ENCODE measurements around the gene MRTFA. TPM values are rescaled to one million over a fixed set of nuclear protein-coding genes. Genes with fewer than 3 reads are reported as not detected.

MRTFA gene
- total and polyA plus RNA-seq, 12 donors: 12.3 to 141 (median 41.6) TPM

DNA sequence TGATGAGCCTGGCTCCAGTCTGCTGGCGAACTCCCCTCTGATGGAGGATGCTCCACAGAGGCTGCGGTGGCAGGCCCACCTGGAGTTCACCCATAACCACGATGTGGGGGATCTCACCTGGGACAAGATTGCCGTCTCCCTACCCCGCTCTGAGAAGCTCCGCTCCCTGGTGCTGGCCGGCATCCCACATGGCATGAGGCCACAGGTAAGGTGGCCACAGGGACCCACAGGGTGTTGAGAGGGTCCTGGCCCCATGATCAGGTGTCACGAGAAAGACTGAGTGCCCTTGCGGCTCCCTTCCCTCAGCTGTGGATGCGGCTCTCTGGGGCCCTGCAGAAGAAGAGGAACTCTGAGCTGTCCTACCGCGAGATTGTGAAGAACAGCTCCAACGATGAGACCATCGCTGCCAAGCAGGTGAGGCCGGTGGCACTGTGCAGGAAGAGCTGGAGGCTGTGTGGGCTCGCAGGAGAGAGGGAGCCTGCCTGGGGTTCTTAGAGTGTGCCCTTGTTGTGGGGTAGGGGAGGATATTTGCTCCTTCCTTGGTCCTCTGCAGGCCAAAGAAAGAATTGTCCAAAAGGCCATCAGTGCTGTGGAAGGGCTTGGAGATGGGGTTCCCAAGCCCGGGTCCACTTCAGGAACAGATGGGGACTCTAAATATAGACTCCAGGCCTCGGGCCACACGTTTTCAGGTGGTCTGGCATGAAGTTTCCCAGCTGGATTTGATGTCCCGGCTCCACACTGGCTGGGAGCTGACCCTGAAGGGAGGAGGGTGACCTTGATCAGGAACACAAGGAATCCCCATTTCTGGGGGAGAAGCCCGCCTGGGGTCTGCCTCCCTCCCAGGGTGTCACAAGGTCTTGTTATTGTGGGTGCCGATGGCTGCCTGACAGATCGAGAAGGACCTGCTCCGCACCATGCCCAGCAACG lies 232.0 kb downstream of the MRTFA start:
- Histone ChIP-seq H3K27ac (no peak overlapping the region), H3K9me3 (replicated peaks in 1 of 3) (no peaks in the 10 kb centered on the region), H3K4me3 (no peak overlapping the region), H3K27me3 (no peaks in the 10 kb centered on the region), H3K36me3 (replicated peaks in 1 of 2) (peaks cover 0 to 78% of the 10 kb centered on the region in 2 donors), H3K4me1 (replicated peaks in 1 of 2) (no peaks in the 10 kb centered on the region)
- TF ChIP-seq POLR2A (IDR thresholded peaks at IDR 0.05): no peak
- TF ChIP-seq, protein P1, sequence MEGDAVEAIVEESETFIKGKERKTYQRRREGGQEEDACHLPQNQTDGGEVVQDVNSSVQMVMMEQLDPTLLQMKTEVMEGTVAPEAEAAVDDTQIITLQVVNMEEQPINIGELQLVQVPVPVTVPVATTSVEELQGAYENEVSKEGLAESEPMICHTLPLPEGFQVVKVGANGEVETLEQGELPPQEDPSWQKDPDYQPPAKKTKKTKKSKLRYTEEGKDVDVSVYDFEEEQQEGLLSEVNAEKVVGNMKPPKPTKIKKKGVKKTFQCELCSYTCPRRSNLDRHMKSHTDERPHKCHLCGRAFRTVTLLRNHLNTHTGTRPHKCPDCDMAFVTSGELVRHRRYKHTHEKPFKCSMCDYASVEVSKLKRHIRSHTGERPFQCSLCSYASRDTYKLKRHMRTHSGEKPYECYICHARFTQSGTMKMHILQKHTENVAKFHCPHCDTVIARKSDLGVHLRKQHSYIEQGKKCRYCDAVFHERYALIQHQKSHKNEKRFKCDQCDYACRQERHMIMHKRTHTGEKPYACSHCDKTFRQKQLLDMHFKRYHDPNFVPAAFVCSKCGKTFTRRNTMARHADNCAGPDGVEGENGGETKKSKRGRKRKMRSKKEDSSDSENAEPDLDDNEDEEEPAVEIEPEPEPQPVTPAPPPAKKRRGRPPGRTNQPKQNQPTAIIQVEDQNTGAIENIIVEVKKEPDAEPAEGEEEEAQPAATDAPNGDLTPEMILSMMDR (IDR thresholded peaks at IDR 0.05): no peak
- no peak for DNase-seq
- intact Hi-C loops (cut with DNase I): no loop called here
- WGBS, 4 donors: 89 to 93% (median 92%) methylated on average over 16 to 25 of the region's 25 CpGs

DNA sequence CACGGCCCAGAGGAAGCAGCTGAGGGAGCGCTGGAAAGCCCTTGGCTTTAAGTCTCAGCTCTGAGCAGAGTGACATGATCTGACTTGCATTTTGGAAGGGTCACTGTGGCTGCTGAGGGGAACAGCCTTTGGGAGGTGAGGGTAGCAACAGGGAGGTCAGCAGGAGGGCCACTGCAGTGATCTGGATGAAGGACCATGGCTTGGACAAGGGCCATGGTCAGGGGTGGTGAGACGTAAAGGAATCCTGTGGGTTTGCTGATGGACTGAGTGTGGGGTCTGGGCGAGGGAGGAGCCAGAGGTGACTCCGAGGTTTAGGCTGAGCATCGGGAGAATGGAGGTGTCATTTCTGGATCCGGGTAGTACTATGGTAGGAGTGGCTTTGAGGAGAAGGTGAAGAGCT lies 232.9 kb downstream of the MRTFA start:
- 91 to 95% (median 93%) methylated on average over 7 of the region's 7 CpGs for WGBS, 4 donors
- no peak for DNase-seq
- intact Hi-C loops (cut with DNase I): no loop called here

DNA sequence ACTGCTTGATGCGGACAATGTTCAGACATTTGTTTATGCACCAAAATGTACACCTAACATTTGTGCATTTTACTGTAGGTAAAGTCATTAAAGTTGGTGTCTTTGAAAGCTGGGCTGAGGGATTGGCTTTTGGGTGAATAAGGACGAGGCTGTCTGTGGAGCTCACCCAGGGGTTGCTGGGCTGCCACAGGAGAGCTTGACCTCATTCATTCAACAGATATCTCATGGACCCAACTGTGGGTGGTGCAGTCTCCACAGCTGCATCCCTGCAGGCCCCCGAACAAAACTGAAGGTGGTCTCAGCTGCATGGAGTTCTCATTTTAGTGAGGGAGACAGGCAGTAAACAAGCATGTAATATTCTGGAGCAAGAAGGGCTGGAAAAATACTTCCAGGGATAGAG lies 233.4 kb downstream of the MRTFA start:
- H3K36me3 ChIP-seq (replicated peaks in 1 of 2): peaks cover 0 to 65% of the 10 kb centered on the region in 2 donors
- no peak for DNase-seq
- intact Hi-C loops (cut with DNase I): no loop called here
- no peak for TF ChIP-seq POLR2A (IDR thresholded peaks at IDR 0.05)
- TF ChIP-seq, protein P1 (IDR thresholded peaks at IDR 0.05): no peak
- no peaks in the 10 kb centered on the region for H3K27me3 ChIP-seq
- WGBS, 4 donors: 84 to 95% (median 93%) methylated on average over 3 of the region's 3 CpGs
- H3K4me1 ChIP-seq (replicated peaks in 1 of 2): no peaks in the 10 kb centered on the region
- no peaks in the 10 kb centered on the region for H3K9me3 ChIP-seq (replicated peaks in 1 of 3)
- no peak overlapping the region for H3K27ac ChIP-seq
- no peak overlapping the region for H3K4me3 ChIP-seq

More for the DNA sequence above, 232.9 kb downstream of the MRTFA start:
- H3K9me3 ChIP-seq (replicated peaks in 1 of 3): no peaks in the 10 kb centered on the region
- peaks cover 0 to 70% of the 10 kb centered on the region in 2 donors for H3K36me3 ChIP-seq (replicated peaks in 1 of 2)
- no peak for TF ChIP-seq POLR2A (IDR thresholded peaks at IDR 0.05)
- TF ChIP-seq, protein P1 (IDR thresholded peaks at IDR 0.05): no peak
- no peak overlapping the region for H3K4me3 ChIP-seq
- H3K27ac ChIP-seq: no peak overlapping the region
- no peaks in the 10 kb centered on the region for H3K27me3 ChIP-seq
- H3K4me1 ChIP-seq (replicated peaks in 1 of 2): no peaks in the 10 kb centered on the region

DNA sequence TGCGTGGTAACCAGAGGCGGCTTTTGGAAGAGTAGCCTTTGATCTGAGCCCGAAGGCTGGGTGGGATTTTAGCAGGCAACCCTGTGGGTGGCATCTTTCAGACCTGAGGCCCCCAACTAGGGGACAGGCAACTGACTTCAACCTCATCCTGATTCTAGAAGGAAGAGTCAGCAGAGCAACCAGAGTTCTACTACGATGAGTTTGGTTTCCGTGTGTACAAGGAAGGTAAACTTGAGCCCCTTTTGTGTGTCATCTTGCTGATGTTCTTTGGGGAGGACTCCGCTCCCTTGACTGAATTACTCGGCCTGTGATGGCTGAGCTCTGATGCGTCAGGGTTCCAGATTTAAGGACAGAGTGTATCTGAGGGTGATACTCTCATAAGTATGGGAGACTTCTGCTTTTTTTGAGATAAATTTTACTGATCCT lies 234.5 kb downstream of the MRTFA start:
- peaks cover 0 to 53% of the 10 kb centered on the region in 2 donors for H3K36me3 ChIP-seq (replicated peaks in 1 of 2)
- intact Hi-C loops (cut with DNase I): no loop called here
- 92 to 99% (median 95%) methylated on average over 8 of the region's 8 CpGs for WGBS, 4 donors
- no peak for TF ChIP-seq POLR2A (IDR thresholded peaks at IDR 0.05)
- TF ChIP-seq, protein P1 (IDR thresholded peaks at IDR 0.05): no peak
- DNase-seq: no peak
- no peaks in the 10 kb centered on the region for H3K27me3 ChIP-seq
- no peaks in the 10 kb centered on the region for H3K9me3 ChIP-seq (replicated peaks in 1 of 3)
- no peaks in the 10 kb centered on the region for H3K4me1 ChIP-seq (replicated peaks in 1 of 2)
- no peak overlapping the region for H3K27ac ChIP-seq
- no peak overlapping the region for H3K4me3 ChIP-seq

Data from adrenal gland (tissue), 12 donors.